Measurements from ENCODE around the gene NTM. TPM values are rescaled to one million over a fixed set of nuclear protein-coding genes. Genes with fewer than 3 reads are reported as not detected.

Gene NTM
- total and polyA plus RNA-seq, 2 of the 8 experiments (the other 6 are each of a cell fraction or from before 2014, with no cell fraction given): 13.4 to 20.0 TPM

DNA sequence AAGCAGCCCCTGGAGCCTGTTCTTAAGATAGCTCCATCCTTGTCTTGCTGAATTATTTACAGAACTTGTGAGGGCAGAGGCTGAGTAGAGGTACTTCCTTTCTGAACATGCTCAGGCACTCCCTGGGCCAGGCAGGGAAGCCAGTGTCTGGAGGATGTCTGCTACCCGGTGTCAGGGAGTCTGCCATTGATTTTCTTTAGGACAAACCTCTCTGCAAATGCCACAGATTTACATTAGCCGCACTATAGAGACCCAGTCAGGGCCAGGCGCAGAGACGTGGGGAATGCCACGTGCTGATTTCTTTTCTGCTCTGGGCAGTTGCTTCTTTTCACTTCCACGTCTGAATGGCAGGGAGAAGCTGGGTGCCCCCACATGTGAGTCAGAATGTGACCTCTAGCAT lies 585.5 kb downstream of the NTM start (continued):
- no peak for TF ChIP-seq ATF2 (IDR thresholded peaks at IDR 0.05; ENCODE audit: low read length)
- no peak for TF ChIP-seq MAX (IDR thresholded peaks at IDR 0.05)
- no peak for TF ChIP-seq SRF (IDR thresholded peaks at IDR 0.05; ENCODE audit: low read depth, low read length)
